Loucy (cell line): Measurements from ENCODE around the gene SGO1.

Experiments
- H2AFZ ChIP-seq: fragments of 200-600 bp; sonication (generic); 2 replicates; pipeline ENCODE4 v1.6.0; 2016; ENCODE audit warnings: antibody characterized with exemption, mild to moderate bottlenecking, low read length, moderate library complexity
- H3F3A ChIP-seq: fragments of 200-600 bp; 2 replicates; pipeline ENCODE4 v1.6.0; 2016; ENCODE audit warnings: antibody characterized with exemption, low read depth, mild to moderate bottlenecking
- H3K27me3 ChIP-seq: fragments of 200-600 bp; sonication (generic); 2 replicates; pipeline ENCODE4 v1.6.1; 2014; ENCODE audit warnings: low read length, mild to moderate bottlenecking; ENCODE audit not compliant: insufficient read depth, poor library complexity, severe bottlenecking
- H3K36me3 ChIP-seq: fragments of 200-600 bp; sonication (generic); 2 replicates; pipeline ENCODE4 v1.6.1; 2016; ENCODE audit warnings: low read length; ENCODE audit not compliant: insufficient read depth
- H3K4me1 ChIP-seq: fragments of 200-600 bp; sonication (generic); 2 replicates; pipeline ENCODE4 v1.5.1; 2014; ENCODE audit warnings: low read length, mild to moderate bottlenecking; ENCODE audit not compliant: insufficient read depth, poor library complexity, severe bottlenecking
- H3K4me2 ChIP-seq: fragments of 200-600 bp; sonication (generic); 2 replicates; pipeline ENCODE4 v1.6.0; 2014; ENCODE audit warnings: antibody characterized with exemption, low read length, low read depth, mild to moderate bottlenecking; ENCODE audit not compliant: poor library complexity, severe bottlenecking
- H3K4me3 ChIP-seq: fragments of 200-600 bp; sonication (generic); 2 replicates; pipeline ENCODE4 v1.5.1; 2014; ENCODE audit warnings: low read length, mild to moderate bottlenecking, mixed read lengths; ENCODE audit not compliant: poor library complexity, severe bottlenecking
- H3K79me2 ChIP-seq: fragments of 200-600 bp; sonication (generic); 2 replicates; pipeline ENCODE4 v1.6.1; 2014; ENCODE audit warnings: low read length; ENCODE audit not compliant: insufficient read depth
- H3K9ac ChIP-seq: fragments of 200-600 bp; sonication (generic); 2 replicates; pipeline ENCODE4 v1.6.0; 2014; ENCODE audit warnings: mild to moderate bottlenecking, low read depth, low read length, moderate library complexity; ENCODE audit not compliant: poor library complexity, severe bottlenecking
- H3K9me2 ChIP-seq: fragments of 200-600 bp; sonication (generic); replicated peaks from 2 replicates; pipeline ENCODE4 v1.6.1; 2016; ENCODE audit warnings: low read depth, low read length, mixed read lengths
- H3K9me3 ChIP-seq: fragments of 200-600 bp; sonication (generic); 2 replicates; pipeline ENCODE4 v1.6.1; 2014; ENCODE audit warnings: mild to moderate bottlenecking, antibody characterized with exemption, low read length, low read depth; ENCODE audit not compliant: insufficient read depth
- H4K20me1 ChIP-seq: fragments of 200-600 bp; sonication (generic); 2 replicates; pipeline ENCODE4 v1.6.0; 2014; ENCODE audit warnings: antibody characterized with exemption, low read length, mild to moderate bottlenecking; ENCODE audit not compliant: insufficient read depth, poor library complexity, severe bottlenecking
- EZH2phosphoT487 ChIP-seq: fragments of 200-600 bp; IDR thresholded peaks from 2 replicates; pipeline ENCODE4 v1.6.1; 2018; ENCODE audit warnings: antibody characterized with exemption, mild to moderate bottlenecking, moderate library complexity, borderline replicate concordance
- TF ChIP-seq, protein P1 (sequence below): fragments of 200-600 bp; sonication (generic); conservative IDR thresholded peaks from 2 replicates; pipeline ENCODE4 v1.5.1; 2014; ENCODE audit warnings: mild to moderate bottlenecking, antibody characterized with exemption, low read length

Gene SGO1

DNA sequence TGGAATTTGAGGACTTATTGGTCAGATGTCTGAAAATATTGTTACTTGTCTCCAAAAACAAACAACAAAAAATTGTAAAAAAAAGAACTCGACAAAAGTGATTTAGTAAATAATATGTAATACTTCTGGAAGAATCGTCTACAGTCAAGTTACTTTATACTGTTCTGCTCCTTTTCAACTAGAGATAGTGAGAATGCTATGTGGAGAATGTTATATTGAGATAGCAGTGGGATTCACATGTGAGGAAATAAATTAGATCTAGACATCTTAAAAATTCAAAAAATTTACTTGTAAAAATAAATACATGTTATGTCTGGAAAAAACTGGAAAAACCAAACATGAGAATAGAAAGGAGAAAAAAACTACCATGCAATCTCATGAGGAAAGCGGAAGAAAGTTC lies 64.9 kb downstream of the SGO1 start:
- Histone ChIP-seq H4K20me1 (no peaks in the 10 kb centered on the region), H3K9me3 (no peaks in the 10 kb centered on the region), H3K4me3 (no peak overlapping the region), H3K9me2 (no peaks in the 10 kb centered on the region), H3K36me3 (peaks cover 35% of the 10 kb centered on the region), H2AFZ (no peak overlapping the region), H3K9ac (no peak overlapping the region), H3K27me3 (no peaks in the 10 kb centered on the region), H3K4me2 (no peak overlapping the region), H3K4me1 (no peaks in the 10 kb centered on the region), H3K79me2 (no peaks in the 10 kb centered on the region), H3F3A (no peaks in the 10 kb centered on the region)
- TF ChIP-seq, protein P1, sequence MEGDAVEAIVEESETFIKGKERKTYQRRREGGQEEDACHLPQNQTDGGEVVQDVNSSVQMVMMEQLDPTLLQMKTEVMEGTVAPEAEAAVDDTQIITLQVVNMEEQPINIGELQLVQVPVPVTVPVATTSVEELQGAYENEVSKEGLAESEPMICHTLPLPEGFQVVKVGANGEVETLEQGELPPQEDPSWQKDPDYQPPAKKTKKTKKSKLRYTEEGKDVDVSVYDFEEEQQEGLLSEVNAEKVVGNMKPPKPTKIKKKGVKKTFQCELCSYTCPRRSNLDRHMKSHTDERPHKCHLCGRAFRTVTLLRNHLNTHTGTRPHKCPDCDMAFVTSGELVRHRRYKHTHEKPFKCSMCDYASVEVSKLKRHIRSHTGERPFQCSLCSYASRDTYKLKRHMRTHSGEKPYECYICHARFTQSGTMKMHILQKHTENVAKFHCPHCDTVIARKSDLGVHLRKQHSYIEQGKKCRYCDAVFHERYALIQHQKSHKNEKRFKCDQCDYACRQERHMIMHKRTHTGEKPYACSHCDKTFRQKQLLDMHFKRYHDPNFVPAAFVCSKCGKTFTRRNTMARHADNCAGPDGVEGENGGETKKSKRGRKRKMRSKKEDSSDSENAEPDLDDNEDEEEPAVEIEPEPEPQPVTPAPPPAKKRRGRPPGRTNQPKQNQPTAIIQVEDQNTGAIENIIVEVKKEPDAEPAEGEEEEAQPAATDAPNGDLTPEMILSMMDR, result no peak
- no peak for TF ChIP-seq EZH2phosphoT487
